Measurements from ENCODE around the gene MXD1.

- TF ChIP-seq HDAC2 (IDR thresholded peaks at IDR 0.05) (no peak), ZNF407 (IDR thresholded peaks at IDR 0.05; ENCODE audit: low read depth) (no peak), EZH2 (IDR thresholded peaks at IDR 0.05; ENCODE audit: borderline replicate concordance, low read depth, low read length) (no peak), NCOR1 (IDR thresholded peaks at IDR 0.05) (no peak), MTA3 (IDR thresholded peaks at IDR 0.05; ENCODE audit: borderline replicate concordance) (no peak), L3MBTL2 (IDR thresholded peaks at IDR 0.05) (no peak), POU5F1 (IDR thresholded peaks at IDR 0.05; ENCODE audit: borderline replicate concordance, low read depth, low read length, partially characterized antibody) (no peak)
These were observed 68.6 kb downstream of the MXD1 start for GRCh38 chr2:69983392-69983966.

Measured in K562 (cell line).